ENCODE measurements around the gene ACTN4.
A peak's percentile ranks its signal among the peaks of the same experiment; 100 is the strongest.
"Not testable (repeated sequence)": the region's sequence is repeated elsewhere in the genome, so short reads cannot be mapped to it uniquely, and the experiment has no call there.

Gene ACTN4

DNA sequence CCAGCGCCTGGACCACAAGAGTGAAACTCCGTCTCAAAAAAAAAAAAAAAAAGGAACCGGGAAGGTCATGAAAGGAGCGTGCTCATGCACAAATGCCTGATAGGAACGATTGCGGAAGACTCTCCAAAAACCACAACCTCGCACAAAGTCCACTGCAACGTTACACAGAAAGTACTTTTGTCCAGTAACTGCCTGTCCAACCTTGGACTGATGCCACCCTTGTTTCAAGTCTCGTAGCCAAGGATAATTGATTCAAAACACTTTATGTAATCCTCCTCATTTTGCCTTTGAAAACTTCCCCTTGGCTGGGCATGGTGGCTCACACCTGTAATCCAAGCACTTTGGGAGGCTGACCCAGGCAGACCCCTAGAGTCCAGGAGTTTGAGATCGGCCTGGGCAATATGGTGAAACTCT lies 112.1 kb downstream of the ACTN4 start:
- no peak overlapping the region for H3K4me3 ChIP-seq (ENCODE audit: low read length)
- TF ChIP-seq, protein P1, sequence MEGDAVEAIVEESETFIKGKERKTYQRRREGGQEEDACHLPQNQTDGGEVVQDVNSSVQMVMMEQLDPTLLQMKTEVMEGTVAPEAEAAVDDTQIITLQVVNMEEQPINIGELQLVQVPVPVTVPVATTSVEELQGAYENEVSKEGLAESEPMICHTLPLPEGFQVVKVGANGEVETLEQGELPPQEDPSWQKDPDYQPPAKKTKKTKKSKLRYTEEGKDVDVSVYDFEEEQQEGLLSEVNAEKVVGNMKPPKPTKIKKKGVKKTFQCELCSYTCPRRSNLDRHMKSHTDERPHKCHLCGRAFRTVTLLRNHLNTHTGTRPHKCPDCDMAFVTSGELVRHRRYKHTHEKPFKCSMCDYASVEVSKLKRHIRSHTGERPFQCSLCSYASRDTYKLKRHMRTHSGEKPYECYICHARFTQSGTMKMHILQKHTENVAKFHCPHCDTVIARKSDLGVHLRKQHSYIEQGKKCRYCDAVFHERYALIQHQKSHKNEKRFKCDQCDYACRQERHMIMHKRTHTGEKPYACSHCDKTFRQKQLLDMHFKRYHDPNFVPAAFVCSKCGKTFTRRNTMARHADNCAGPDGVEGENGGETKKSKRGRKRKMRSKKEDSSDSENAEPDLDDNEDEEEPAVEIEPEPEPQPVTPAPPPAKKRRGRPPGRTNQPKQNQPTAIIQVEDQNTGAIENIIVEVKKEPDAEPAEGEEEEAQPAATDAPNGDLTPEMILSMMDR (conservative IDR thresholded peaks at IDR 0.05; ENCODE audit: low read length): no peak
- no peak for DNase-seq (ENCODE audit: low read depth)

GRCh38 chr19:38760805-38761517 lies 113.5 kb downstream of the ACTN4 start:
- H3K4me3 ChIP-seq (ENCODE audit: low read length); DNase-seq (ENCODE audit: low read depth): not testable (repeated sequence)

GRCh38 chr19:38761884-38762389 lies 114.5 kb downstream of the ACTN4 start:
- not testable (repeated sequence) for H3K4me3 ChIP-seq (ENCODE audit: low read length); DNase-seq (ENCODE audit: low read depth)

DNA sequence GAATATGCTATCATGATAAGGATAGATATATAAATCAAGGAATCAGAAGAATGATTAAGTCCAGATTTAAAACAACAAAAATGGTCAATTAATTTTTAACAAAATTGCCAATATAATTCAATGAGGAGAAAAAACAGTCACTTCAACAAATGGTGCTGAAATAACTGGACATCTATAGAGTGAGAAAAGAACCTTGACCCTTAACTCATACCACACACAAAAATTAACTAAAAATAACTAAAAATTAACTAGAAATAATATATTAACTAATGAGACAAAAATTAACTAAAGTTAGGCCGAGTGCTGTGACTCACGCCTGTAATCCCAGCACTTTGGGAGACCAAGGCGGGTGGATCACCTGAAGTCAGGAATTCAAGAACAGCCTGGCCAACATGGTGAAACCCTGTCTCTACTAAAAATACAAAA lies 116.4 kb downstream of the ACTN4 start:
- no peak overlapping the region for H3K4me3 ChIP-seq (ENCODE audit: low read length)
- DNase-seq (ENCODE audit: low read depth): no peak
- TF ChIP-seq, protein P1 (conservative IDR thresholded peaks at IDR 0.05; ENCODE audit: low read length): no peak

DNA sequence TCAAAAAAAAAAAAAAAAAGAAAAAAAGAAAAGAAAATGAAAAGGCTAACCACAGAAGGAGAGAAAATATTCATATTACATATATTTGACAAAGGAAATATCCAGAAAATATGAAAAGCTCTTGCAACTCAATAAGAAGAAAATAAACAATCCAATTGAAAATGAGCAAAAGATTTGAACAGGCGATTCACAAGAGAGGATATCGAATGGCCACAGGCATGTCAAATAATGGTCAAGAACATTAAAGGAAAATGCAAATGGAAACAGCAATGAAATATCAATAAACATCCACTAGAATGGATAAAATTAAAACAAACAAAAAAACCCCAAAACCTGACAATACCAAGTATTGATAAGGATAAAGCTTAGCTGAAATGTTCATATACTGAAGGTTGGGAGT lies 117.8 kb downstream of the ACTN4 start:
- TF ChIP-seq, protein P1 (conservative IDR thresholded peaks at IDR 0.05; ENCODE audit: low read length): no peak
- no peak overlapping the region for H3K4me3 ChIP-seq (ENCODE audit: low read length)
- no peak for DNase-seq (ENCODE audit: low read depth)

DNA sequence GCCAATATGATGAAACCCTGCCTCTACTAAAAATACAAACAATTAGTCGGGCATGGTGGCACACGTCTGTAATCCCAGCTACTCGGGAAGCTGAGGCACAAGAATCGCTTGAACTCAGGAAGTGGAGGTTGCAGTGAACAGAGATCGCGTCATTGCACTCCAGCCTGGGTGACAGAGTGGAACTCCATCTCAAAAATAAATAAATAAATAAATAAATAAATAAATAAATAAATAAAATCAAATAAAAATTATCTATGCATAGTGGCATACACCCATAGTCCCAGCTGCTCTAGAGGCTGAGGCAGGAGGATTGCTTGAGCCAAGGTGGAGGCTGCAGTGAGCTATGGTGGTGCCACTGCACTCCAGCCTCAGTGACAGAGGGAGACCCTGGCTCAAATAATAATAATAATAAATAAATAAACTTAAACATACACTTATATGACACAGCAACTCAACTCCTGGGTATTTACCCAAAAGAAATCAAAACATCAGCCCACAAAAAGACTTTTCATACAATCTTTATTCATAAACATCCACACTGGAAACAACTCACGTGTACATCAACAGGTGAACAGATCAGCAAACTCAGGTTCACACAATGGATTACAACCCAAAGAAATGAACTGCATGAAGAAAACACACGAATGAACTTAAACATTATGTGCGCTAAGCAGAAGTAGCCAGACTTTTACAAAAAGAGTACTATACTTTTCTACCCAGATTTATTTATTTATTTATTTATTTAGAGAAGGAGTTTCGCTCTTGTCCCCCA lies 119.0 kb downstream of the ACTN4 start:
- H3K4me3 ChIP-seq (ENCODE audit: low read length): no peak overlapping the region
- no peak for DNase-seq (ENCODE audit: low read depth)
- TF ChIP-seq, protein P1 (conservative IDR thresholded peaks at IDR 0.05; ENCODE audit: low read length): no peak

GRCh38 chr19:38769635-38770211 lies 122.3 kb downstream of the ACTN4 start:
- TF ChIP-seq, protein P1 (conservative IDR thresholded peaks at IDR 0.05; ENCODE audit: low read length): peak; percentile 54
- no peak overlapping the region for H3K4me3 ChIP-seq (ENCODE audit: low read length)
- peak; percentile 69 for DNase-seq (ENCODE audit: low read depth)

GRCh38 chr19:38770228-38770948 lies 122.9 kb downstream of the ACTN4 start:
- not testable (repeated sequence) for DNase-seq (ENCODE audit: low read depth); H3K4me3 ChIP-seq (ENCODE audit: low read length)

- not testable (repeated sequence) for DNase-seq (ENCODE audit: low read depth); H3K4me3 ChIP-seq (ENCODE audit: low read length)
These were observed 123.5 kb downstream of the ACTN4 start for GRCh38 chr19:38770949-38771275.

DNA sequence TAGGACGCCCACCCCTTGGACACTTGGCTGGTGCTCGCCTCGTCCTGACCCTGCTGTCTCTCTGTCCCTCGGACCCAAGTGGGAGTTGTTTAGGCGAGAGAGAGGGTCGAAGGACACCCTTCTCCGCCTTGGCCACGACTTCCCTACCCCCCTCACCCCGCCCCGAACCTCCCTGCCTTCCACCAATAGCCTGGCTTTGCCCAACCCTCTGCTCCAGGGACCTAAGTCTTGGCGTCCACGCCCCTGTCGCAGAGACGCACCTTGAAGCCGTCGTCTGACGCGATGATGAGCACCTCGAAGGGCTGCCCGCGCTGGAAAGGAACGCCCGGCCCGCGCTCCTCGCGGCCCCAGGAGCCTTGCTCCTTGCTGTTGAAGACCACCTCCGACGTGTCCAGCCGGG lies 124.1 kb downstream of the ACTN4 start:
- not testable (repeated sequence) for DNase-seq (ENCODE audit: low read depth); H3K4me3 ChIP-seq (ENCODE audit: low read length)
